Measurements from ENCODE around the gene MX1. TPM values are rescaled to one million over a fixed set of nuclear protein-coding genes. Genes with fewer than 3 reads are reported as not detected.

Gene MX1, protein sequence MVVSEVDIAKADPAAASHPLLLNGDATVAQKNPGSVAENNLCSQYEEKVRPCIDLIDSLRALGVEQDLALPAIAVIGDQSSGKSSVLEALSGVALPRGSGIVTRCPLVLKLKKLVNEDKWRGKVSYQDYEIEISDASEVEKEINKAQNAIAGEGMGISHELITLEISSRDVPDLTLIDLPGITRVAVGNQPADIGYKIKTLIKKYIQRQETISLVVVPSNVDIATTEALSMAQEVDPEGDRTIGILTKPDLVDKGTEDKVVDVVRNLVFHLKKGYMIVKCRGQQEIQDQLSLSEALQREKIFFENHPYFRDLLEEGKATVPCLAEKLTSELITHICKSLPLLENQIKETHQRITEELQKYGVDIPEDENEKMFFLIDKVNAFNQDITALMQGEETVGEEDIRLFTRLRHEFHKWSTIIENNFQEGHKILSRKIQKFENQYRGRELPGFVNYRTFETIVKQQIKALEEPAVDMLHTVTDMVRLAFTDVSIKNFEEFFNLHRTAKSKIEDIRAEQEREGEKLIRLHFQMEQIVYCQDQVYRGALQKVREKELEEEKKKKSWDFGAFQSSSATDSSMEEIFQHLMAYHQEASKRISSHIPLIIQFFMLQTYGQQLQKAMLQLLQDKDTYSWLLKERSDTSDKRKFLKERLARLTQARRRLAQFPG
- 0.48 TPM for polyA plus RNA-seq (2013, experiment 1 of 2)
- polyA plus RNA-seq (2013, experiment 2 of 2): 0.51 TPM

DNA sequence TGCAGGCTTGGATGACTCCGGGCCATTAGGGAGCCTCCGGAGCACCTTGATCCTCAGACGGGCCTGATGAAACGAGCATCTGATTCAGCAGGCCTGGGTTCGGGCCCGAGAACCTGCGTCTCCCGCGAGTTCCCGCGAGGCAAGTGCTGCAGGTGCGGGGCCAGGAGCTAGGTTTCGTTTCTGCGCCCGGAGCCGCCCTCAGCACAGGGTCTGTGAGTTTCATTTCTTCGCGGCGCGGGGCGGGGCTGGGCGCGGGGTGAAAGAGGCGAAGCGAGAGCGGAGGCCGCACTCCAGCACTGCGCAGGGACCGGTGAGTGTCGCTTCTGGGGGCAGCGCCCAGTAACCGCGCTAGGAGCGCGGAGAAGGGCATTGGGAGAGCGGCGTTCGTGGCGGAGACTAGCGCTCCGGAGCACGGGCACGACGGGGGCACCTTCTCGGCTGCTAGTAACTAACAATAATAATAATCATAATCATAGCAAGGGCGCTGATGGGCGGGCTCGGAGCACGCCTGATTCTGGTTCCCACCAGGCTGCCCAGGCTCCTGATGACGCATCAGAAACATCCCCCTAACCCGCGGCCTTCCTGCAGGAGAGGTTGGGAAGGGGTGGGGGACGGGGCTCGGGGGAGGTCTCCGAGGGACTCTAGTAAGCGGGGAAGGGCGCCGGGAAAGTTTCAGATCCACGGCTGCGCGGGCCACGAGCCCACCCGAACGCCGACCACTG, at the start of gene MX1:
Gene MX1 (plus strand): TSS at position 286 of the 722 bp plus-strand sequence. CDS start 5,832 bp downstream, outside the sequence.
- H3K9me3 ChIP-seq (ENCODE audit: control insufficient read depth, low read length): no peaks in the 10 kb centered on the region
- WGBS, 2 experiments (ENCODE audit: insufficient coverage in 2 of 2): 6 to 7% methylated on average over 51 to 57 of the region's 65 CpGs
- H3K4me1 ChIP-seq (ENCODE audit: control insufficient read depth, insufficient read depth, low read length, poor library complexity, severe bottlenecking): no peaks in the 10 kb centered on the region
- peak within 1 kb of the TSS; percentile 33 for H3K4me3 ChIP-seq (ENCODE audit: extremely low read depth, insufficient read depth, low read length, poor library complexity, severe bottlenecking)
- H3K36me3 ChIP-seq (ENCODE audit: control insufficient read depth, insufficient read depth, low read length): no peaks in the 10 kb centered on the region
- H3K27ac ChIP-seq (ENCODE audit: low read depth, low read length, severe bottlenecking): no peak within 1 kb of the TSS

DNA sequence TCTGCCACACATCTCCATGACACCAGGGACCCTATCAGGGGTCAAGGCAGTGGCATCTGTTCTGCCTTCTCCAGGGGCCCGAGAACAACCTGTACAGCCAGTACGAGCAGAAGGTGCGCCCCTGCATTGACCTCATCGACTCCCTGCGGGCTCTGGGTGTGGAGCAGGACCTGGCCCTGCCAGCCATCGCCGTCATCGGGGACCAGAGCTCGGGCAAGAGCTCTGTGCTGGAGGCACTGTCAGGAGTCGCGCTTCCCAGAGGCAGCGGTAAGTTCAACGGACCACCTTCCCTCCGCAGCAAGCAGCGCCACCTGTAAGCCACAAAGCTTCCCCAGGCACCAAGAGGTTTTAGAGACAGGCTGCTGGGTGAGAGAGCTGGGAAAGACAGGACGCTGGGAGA, 48.3 kb upstream of the MX1 start:
- WGBS, 2 experiments (ENCODE audit: insufficient coverage in 2 of 2): 72 to 84% methylated on average over 12 to 15 of the region's 16 CpGs
- H3K4me1 ChIP-seq (ENCODE audit: control insufficient read depth, insufficient read depth, low read length, poor library complexity, severe bottlenecking): no peaks in the 10 kb centered on the region
- peaks cover 5% of the 10 kb centered on the region for H3K9me3 ChIP-seq (ENCODE audit: control insufficient read depth, low read length)
- H3K36me3 ChIP-seq (ENCODE audit: control insufficient read depth, insufficient read depth, low read length): no peaks in the 10 kb centered on the region
- H3K4me3 ChIP-seq (ENCODE audit: extremely low read depth, insufficient read depth, low read length, poor library complexity, severe bottlenecking): no peak overlapping the region
- no peak overlapping the region for H3K27ac ChIP-seq (ENCODE audit: low read depth, low read length, severe bottlenecking)

DNA sequence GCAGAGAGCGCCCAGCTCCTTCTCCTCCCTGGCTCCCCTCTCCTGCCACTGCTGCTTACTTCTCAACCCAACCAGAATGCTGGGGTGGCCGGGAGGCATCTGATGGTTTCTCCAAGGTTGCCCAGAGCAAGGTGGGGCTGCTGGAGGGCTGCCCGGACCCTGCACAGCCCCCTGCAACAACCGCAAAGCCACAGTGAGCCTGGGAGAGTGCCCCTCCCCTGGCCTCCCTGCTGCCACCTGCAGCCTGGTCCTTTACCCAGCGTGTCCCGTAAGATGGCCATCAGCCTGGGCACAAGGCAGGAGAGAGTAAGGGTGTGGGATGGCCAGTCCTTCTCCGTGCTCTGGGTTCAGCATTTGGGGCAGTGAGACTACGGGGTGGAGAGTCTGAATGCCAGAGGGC, 47.2 kb upstream of the MX1 start:
- no peak overlapping the region for H3K4me3 ChIP-seq (ENCODE audit: extremely low read depth, insufficient read depth, low read length, poor library complexity, severe bottlenecking)
- H3K4me1 ChIP-seq (ENCODE audit: control insufficient read depth, insufficient read depth, low read length, poor library complexity, severe bottlenecking): no peaks in the 10 kb centered on the region
- no peaks in the 10 kb centered on the region for H3K36me3 ChIP-seq (ENCODE audit: control insufficient read depth, insufficient read depth, low read length)
- 73 to 76% methylated on average over 5 to 7 of the region's 8 CpGs for WGBS, 2 experiments (ENCODE audit: insufficient coverage in 2 of 2)
- no peak overlapping the region for H3K27ac ChIP-seq (ENCODE audit: low read depth, low read length, severe bottlenecking)
- H3K9me3 ChIP-seq (ENCODE audit: control insufficient read depth, low read length): peaks cover 5% of the 10 kb centered on the region

DNA sequence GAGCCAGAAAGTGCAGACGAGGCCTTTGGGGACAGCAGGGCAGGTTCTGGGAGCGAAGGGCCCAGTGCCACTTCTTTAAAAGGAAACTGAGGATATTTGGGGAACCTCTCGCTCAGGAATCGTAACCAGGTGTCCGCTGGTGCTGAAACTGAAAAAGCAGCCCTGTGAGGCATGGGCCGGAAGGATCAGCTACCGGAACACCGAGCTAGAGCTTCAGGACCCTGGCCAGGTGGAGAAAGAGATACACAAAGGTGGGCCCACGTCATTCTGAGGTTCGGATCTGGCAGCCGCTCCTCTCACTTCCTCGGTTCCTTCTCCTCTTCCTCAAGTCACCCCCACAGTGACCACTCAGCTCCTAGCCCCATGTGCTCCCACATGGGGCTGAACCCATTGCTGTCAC, 46.1 kb upstream of the MX1 start:
- Histone ChIP-seq H3K27ac (ENCODE audit: low read depth, low read length, severe bottlenecking) (no peak overlapping the region), H3K36me3 (ENCODE audit: control insufficient read depth, insufficient read depth, low read length) (no peaks in the 10 kb centered on the region), H3K4me3 (ENCODE audit: extremely low read depth, insufficient read depth, low read length, poor library complexity, severe bottlenecking) (no peak overlapping the region), H3K4me1 (ENCODE audit: control insufficient read depth, insufficient read depth, low read length, poor library complexity, severe bottlenecking) (no peaks in the 10 kb centered on the region), H3K9me3 (ENCODE audit: control insufficient read depth, low read length) (peaks cover 5% of the 10 kb centered on the region)
- 86 to 95% methylated on average over 10 to 11 of the region's 12 CpGs for WGBS, 2 experiments (ENCODE audit: insufficient coverage in 2 of 2)

DNA sequence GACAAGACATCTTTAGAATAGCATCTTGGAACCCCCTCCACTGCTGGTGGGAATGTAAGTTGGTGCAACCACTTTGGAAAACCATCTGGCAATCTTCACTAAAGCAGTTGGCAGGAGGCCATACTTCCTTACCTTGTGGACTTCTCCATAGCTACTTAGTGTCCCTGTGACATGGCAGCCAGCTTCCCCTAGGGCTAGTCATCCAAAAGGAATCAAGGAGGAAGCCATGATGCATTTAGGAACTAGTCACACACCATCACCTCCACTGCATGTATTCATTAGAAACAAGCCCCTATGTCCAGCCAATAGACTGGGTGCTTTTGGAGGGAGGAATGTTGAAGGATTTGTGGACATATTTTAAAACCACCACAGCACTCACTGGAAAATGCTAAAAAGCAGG, 44.3 kb upstream of the MX1 start:
- H3K9me3 ChIP-seq (ENCODE audit: control insufficient read depth, low read length): peaks cover 5% of the 10 kb centered on the region
- H3K4me3 ChIP-seq (ENCODE audit: extremely low read depth, insufficient read depth, low read length, poor library complexity, severe bottlenecking): no peak overlapping the region
- no peak overlapping the region for H3K27ac ChIP-seq (ENCODE audit: low read depth, low read length, severe bottlenecking)
- H3K36me3 ChIP-seq (ENCODE audit: control insufficient read depth, insufficient read depth, low read length): no peaks in the 10 kb centered on the region
- no peaks in the 10 kb centered on the region for H3K4me1 ChIP-seq (ENCODE audit: control insufficient read depth, insufficient read depth, low read length, poor library complexity, severe bottlenecking)

DNA sequence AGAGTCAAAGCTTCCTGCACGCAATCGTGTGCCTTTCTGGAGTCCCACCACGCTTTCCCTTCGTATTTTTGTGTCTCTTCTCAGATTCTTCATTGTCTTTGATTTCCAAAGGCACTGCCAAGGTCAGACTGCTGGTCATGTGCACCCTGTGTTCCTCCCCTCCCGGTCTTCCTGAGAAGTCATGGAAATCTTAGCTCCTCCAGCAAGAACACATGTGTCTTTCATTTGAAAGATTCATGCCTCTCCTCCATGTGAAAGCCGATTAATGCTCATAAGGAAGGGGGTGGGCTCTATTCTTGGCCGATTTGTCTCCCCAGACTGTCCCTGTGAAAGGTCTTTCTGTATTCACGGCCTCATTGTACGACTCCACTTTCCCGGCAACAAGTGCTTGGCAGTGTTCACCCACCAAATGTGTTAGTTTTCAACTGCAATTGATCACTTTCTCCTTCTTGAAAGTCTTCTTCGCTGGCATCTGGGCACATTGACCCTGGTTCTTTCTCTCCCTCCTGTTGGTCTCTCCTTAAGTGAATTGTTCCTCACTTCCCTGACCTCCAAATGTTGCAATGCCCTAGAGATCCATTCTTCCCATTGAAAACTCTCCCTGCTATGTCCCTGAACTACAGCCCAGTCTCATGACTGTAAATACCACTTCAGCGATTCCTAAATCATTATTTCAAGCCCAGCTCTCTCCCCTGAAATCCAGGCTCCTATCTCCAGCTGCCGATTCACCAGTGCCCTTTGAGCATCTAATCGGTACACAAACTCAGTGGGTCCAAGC, 38.8 kb upstream of the MX1 start:
- Histone ChIP-seq H3K4me3 (ENCODE audit: extremely low read depth, insufficient read depth, low read length, poor library complexity, severe bottlenecking) (no peak overlapping the region), H3K9me3 (ENCODE audit: control insufficient read depth, low read length) (no peaks in the 10 kb centered on the region), H3K4me1 (ENCODE audit: control insufficient read depth, insufficient read depth, low read length, poor library complexity, severe bottlenecking) (no peaks in the 10 kb centered on the region), H3K27ac (ENCODE audit: low read depth, low read length, severe bottlenecking) (no peak overlapping the region), H3K36me3 (ENCODE audit: control insufficient read depth, insufficient read depth, low read length) (no peaks in the 10 kb centered on the region)
- 91 to 92% methylated on average over 13 to 14 of the region's 14 CpGs for WGBS, 2 experiments (ENCODE audit: insufficient coverage in 2 of 2)

DNA sequence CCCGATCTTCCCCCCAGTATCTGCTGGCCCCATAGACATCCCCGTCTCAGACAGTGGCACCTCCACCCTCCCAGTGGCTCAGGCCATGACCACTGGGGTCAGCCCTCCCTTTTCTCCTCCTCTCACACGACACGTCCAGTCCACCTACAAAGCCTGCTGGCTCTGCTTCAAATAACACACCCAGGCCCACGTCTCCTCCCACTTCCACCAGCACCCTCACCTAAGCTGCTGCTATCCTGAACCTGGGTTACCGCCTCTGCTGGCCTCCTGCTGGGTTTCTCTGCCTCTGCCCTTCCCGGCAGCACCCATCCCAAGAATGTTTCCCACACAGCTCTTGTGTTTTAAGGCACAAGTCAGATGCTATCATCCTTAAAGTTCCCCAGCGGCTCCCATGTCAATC, 38.2 kb upstream of the MX1 start:
- Histone ChIP-seq H3K4me1 (ENCODE audit: control insufficient read depth, insufficient read depth, low read length, poor library complexity, severe bottlenecking) (no peaks in the 10 kb centered on the region), H3K36me3 (ENCODE audit: control insufficient read depth, insufficient read depth, low read length) (no peaks in the 10 kb centered on the region), H3K4me3 (ENCODE audit: extremely low read depth, insufficient read depth, low read length, poor library complexity, severe bottlenecking) (no peak overlapping the region), H3K27ac (ENCODE audit: low read depth, low read length, severe bottlenecking) (no peak overlapping the region), H3K9me3 (ENCODE audit: control insufficient read depth, low read length) (no peaks in the 10 kb centered on the region)
- WGBS, 2 experiments (ENCODE audit: insufficient coverage in 2 of 2): 89 to 90% methylated on average over 7 to 8 of the region's 8 CpGs

DNA sequence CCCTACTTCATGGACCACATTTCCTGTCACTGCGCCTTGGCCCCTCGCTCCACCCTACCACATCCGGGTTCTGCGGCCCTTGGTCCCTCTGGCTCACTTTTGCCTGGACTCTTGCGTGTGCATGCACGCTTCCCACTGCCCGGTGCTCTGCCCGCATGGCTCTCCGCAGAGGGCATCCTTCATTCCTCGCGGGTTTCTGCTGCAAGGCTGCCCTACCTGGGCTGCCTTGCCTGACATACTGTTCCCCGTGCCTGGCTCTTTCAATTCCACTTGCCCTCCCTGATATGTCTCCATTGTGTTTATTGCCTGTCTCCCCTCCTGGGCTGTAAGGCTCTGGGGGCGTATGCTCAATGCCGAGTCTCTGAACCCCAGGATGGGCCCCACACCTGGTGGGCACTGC, 37.8 kb upstream of the MX1 start:
- WGBS, 2 experiments (ENCODE audit: insufficient coverage in 2 of 2): 94 to 98% methylated on average over 14 of the region's 14 CpGs
- no peak overlapping the region for H3K27ac ChIP-seq (ENCODE audit: low read depth, low read length, severe bottlenecking)
- no peaks in the 10 kb centered on the region for H3K36me3 ChIP-seq (ENCODE audit: control insufficient read depth, insufficient read depth, low read length)
- H3K4me1 ChIP-seq (ENCODE audit: control insufficient read depth, insufficient read depth, low read length, poor library complexity, severe bottlenecking): no peaks in the 10 kb centered on the region
- no peak overlapping the region for H3K4me3 ChIP-seq (ENCODE audit: extremely low read depth, insufficient read depth, low read length, poor library complexity, severe bottlenecking)
- H3K9me3 ChIP-seq (ENCODE audit: control insufficient read depth, low read length): no peaks in the 10 kb centered on the region

DNA sequence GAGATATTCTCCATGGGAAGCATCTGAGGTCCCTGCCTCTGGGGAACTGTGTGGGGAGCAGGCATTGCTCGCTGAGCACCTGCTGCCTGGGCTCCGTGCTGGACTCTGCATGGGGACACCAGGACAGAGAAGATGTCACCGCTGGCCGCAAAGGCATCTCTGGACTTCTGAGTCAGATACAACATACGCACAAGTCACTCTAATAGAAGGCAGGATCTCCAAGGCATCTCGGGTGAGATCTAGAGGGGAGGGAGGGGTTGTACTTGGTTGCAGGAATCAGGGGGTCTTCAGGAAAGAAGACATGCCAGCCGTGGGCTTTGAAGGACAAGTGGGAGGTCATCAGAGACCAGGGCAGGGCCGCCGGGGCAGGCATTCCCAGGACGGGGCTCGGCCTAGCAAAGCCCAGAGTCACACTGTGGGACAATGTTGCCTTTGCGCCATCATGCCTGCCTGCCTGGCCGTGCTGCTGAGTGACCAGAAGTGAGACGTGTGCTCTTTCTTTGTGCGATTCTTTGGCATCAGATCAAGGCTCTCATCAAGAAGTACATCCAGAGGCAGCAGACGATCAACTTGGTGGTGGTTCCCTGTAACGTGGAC, 35.9 kb upstream of the MX1 start:
- Histone ChIP-seq H3K4me3 (ENCODE audit: extremely low read depth, insufficient read depth, low read length, poor library complexity, severe bottlenecking) (no peak overlapping the region), H3K4me1 (ENCODE audit: control insufficient read depth, insufficient read depth, low read length, poor library complexity, severe bottlenecking) (no peaks in the 10 kb centered on the region), H3K27ac (ENCODE audit: low read depth, low read length, severe bottlenecking) (no peak overlapping the region), H3K36me3 (ENCODE audit: control insufficient read depth, insufficient read depth, low read length) (no peaks in the 10 kb centered on the region), H3K9me3 (ENCODE audit: control insufficient read depth, low read length) (no peaks in the 10 kb centered on the region)
- WGBS, 2 experiments (ENCODE audit: insufficient coverage in 2 of 2): 91% methylated on average over 12 to 16 of the region's 17 CpGs

DNA sequence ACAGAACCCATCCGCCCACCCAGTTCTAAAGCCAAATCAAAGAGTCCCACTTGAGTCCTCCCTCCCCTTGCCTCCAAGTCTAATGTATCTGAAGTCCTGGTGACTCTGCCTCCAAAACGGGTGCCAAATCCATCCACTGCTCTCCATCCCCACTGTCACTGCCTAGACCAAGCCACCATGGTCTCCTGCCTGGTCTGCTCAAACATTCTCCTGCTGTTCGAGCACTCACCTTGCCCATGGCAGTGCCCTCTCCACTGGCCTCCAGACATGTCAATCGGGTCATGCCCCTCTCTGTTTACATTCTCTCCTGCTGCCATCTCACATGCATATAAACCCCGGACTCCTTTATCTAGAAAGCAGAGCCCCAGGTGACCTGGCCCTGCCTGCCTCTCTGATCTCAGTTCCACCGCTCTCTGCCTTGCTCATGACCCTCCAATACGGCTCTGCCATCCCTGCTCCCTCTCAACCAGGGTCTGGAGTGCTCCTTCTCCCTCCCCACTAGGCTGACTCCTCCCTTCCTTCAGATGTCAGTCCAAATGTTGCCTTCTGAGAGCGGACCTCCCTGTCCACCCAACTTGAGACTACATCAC, 32.1 kb upstream of the MX1 start:
- H3K4me1 ChIP-seq (ENCODE audit: control insufficient read depth, insufficient read depth, low read length, poor library complexity, severe bottlenecking): no peaks in the 10 kb centered on the region
- 87 to 92% methylated on average over 7 to 8 of the region's 8 CpGs for WGBS, 2 experiments (ENCODE audit: insufficient coverage in 2 of 2)
- no peak overlapping the region for H3K4me3 ChIP-seq (ENCODE audit: extremely low read depth, insufficient read depth, low read length, poor library complexity, severe bottlenecking)
- no peak overlapping the region for H3K27ac ChIP-seq (ENCODE audit: low read depth, low read length, severe bottlenecking)
- no peaks in the 10 kb centered on the region for H3K36me3 ChIP-seq (ENCODE audit: control insufficient read depth, insufficient read depth, low read length)
- no peaks in the 10 kb centered on the region for H3K9me3 ChIP-seq (ENCODE audit: control insufficient read depth, low read length)
